ENCODE data around the gene DCBLD1. TPM values are rescaled to one million over a fixed set of nuclear protein-coding genes. Genes with fewer than 3 reads are reported as not detected.

DCBLD1 gene
- total RNA-seq, 2 donors from 2014 or later = 6.3 to 7.1 TPM

DNA sequence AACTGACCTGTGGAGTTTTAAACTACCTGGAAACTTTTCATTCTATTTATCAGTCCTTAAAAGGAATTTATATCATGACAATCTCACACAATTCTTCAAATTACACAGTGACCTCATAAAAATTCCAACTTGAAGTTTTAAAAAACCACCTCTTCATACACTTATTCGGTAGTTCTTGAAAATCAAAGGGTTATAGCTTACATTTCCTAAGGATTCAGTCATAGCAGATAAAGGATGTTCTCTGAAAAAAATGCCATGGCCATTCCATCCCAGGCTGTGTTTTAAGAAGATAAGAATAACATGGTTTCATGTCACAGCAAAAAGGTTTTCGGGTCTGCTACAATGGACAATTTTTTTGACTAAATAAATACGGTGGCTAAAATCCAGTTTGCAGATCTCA is 78.7 kb downstream of the DCBLD1 start:
- no peaks in the 10 kb centered on the region for H3K9me3 ChIP-seq
- H3K27ac ChIP-seq = no peak overlapping the region
- H3K4me3 ChIP-seq = no peak overlapping the region

DNA sequence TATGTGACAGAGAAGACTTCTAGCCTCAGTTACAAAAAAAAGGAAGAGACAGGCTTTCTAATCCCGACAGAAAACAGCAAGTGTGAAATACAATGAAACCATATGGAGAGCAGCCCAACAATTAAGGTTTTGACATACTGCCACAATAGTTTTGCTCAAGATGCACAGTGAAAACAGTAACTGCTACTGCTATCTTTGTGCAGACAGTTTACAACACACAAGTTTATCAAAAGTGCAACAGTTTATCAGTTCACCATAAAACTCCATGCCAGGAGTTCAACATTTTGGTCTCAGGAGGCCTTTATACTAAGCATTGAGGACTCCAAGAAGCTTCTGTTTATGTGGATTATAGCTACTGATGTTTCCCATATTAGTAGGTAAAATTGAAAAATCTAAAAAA is 82.2 kb downstream of the DCBLD1 start:
- Histone ChIP-seq H3K27ac (no peak overlapping the region), H3K4me1 (no peaks in the 10 kb centered on the region), H3K4me3 (no peak overlapping the region), H3K9me3 (no peaks in the 10 kb centered on the region), H3K36me3 (peaks cover 50% of the 10 kb centered on the region), H3K27me3 (no peaks in the 10 kb centered on the region)
- TF ChIP-seq, protein P1, sequence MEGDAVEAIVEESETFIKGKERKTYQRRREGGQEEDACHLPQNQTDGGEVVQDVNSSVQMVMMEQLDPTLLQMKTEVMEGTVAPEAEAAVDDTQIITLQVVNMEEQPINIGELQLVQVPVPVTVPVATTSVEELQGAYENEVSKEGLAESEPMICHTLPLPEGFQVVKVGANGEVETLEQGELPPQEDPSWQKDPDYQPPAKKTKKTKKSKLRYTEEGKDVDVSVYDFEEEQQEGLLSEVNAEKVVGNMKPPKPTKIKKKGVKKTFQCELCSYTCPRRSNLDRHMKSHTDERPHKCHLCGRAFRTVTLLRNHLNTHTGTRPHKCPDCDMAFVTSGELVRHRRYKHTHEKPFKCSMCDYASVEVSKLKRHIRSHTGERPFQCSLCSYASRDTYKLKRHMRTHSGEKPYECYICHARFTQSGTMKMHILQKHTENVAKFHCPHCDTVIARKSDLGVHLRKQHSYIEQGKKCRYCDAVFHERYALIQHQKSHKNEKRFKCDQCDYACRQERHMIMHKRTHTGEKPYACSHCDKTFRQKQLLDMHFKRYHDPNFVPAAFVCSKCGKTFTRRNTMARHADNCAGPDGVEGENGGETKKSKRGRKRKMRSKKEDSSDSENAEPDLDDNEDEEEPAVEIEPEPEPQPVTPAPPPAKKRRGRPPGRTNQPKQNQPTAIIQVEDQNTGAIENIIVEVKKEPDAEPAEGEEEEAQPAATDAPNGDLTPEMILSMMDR (IDR thresholded peaks at IDR 0.05) = no peak
- DNase-seq (ENCODE audit: low spot score) = no peak

More for the DNA sequence above, 78.7 kb downstream of the DCBLD1 start:
- TF ChIP-seq, protein P1 (IDR thresholded peaks at IDR 0.05) = no peak
- Histone ChIP-seq H3K27me3 (no peaks in the 10 kb centered on the region), H3K36me3 (peaks cover 27% of the 10 kb centered on the region), H3K4me1 (peaks cover 0 to 2% of the 10 kb centered on the region in 2 donors)
- DNase-seq (ENCODE audit: low spot score) = no peak

DNA sequence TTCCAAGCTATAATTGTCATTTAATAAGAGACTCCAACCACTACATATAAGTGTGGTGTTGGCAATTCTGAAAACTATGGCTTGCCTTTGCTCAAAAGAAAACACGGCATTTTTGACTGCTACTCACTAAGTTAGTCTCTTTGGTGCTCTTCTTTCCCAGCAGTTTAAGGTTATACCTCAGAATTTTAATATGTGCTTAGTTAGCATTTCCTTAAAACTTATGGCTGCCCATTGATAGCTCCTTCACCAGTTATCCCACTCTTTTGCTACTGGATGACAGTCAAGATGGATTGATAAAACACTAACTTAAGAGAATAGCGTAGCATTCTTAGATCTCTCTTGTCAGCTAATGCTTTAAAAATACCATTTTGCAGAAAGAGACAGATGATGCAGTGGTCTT is 85.8 kb downstream of the DCBLD1 start:
- no peak overlapping the region for H3K4me3 ChIP-seq
- no peak for DNase-seq (ENCODE audit: low spot score)
- TF ChIP-seq, protein P1 (IDR thresholded peaks at IDR 0.05) = no peak
- H3K9me3 ChIP-seq = no peaks in the 10 kb centered on the region
- no peak overlapping the region for H3K27ac ChIP-seq
- H3K36me3 ChIP-seq = peaks cover 42% of the 10 kb centered on the region
- H3K27me3 ChIP-seq = no peaks in the 10 kb centered on the region
- H3K4me1 ChIP-seq = no peaks in the 10 kb centered on the region

DNA sequence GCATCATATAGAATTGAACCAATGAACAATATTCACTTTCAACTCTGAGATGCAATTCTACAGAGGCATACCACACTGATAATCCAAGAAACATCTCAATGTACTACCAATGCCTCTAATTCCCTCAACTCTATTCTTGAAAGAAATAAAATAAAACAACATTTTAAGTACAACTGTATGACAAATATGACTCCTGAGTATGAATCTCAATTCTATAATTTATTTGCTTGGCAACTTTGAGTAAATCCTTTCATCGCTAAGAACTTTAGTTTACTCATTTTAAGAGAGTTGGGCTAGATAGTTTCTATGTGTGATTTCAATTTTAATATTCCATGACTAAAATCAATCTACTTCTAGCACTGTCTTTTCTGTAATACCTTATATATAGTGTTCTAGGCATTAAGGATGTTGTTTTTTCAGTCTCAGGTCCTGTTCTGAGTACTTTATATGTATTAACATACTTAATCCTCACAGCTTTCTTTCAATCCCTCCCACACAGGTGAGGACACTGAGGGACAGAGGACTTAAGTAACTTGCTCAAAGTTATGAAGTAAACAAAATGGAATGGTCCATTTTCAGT is 86.4 kb downstream of the DCBLD1 start:
- H3K9me3 ChIP-seq = no peaks in the 10 kb centered on the region
- no peak overlapping the region for H3K4me3 ChIP-seq
- no peaks in the 10 kb centered on the region for H3K27me3 ChIP-seq
- H3K36me3 ChIP-seq = peaks cover 40% of the 10 kb centered on the region
- H3K4me1 ChIP-seq = no peaks in the 10 kb centered on the region
- TF ChIP-seq, protein P1 (IDR thresholded peaks at IDR 0.05) = no peak
- DNase-seq (ENCODE audit: low spot score) = no peak
- H3K27ac ChIP-seq = no peak overlapping the region

DNA sequence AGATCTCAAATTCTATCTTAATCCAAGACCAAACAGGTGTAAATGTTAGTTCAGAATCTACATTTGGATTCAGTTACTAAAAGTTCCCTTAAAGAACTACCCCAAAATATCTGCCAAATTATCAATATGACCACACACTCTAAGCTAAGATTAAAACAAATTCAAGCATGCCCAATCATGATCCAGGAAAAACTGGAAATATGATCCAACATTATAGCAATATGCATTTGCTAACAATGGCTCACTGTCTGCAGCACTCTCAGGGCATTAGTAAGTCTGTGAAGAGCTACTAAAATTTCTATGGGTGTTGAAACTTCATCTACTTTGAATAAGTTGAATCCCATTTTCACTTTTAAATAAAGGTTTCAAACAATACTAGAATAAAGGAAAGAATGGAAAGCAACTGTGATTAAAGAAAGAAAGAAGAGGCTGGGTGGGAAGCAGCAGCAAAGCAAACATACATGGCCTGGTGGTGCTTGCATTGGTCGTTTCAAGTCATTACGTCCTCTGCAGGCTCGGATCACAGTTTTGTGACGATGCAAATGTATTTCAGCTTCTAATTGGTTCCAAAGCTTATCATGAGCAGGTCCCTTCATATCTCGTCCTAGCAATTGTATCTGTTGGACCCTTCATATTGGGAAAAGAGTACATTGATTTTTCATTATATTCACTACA is 90.7 kb downstream of the DCBLD1 start:
- Histone ChIP-seq H3K4me1 (no peaks in the 10 kb centered on the region), H3K4me3 (no peak overlapping the region), H3K27ac (no peak overlapping the region), H3K36me3 (peaks cover 23% of the 10 kb centered on the region), H3K27me3 (no peaks in the 10 kb centered on the region), H3K9me3 (no peaks in the 10 kb centered on the region)
- TF ChIP-seq, protein P1 (IDR thresholded peaks at IDR 0.05) = no peak
- DNase-seq (ENCODE audit: low spot score) = no peak

Data from right atrium auricular region (tissue), 2 donors.